HCT116 (cell line): ENCODE data around the gene STRBP.

Experiments used
- EZH2phosphoT487 ChIP-seq: fragments of 200-600 bp; IDR thresholded peaks from 2 replicates; pipeline ENCODE4 v1.6.1; 2018; ENCODE audit warnings: antibody characterized with exemption, borderline replicate concordance
- JUND ChIP-seq: IDR thresholded peaks from 2 replicates; pipeline ENCODE4 v1.6.1; 2012
- POLR2A ChIP-seq: IDR thresholded peaks from 2 replicates; pipeline ENCODE4 v1.7.0; 2011; ENCODE audit warnings: borderline replicate concordance; ENCODE audit not compliant: insufficient read depth, insufficient read length; ENCODE audit errors: extremely low read depth
- RAD21 ChIP-seq: IDR thresholded peaks from 2 replicates; pipeline ENCODE4 v1.6.1; 2012; ENCODE audit warnings: low read depth, mild to moderate bottlenecking
- SIN3A ChIP-seq: IDR thresholded peaks from 2 replicates; pipeline ENCODE4 v1.6.1; 2012; ENCODE audit warnings: low read depth
- ZNF274 ChIP-seq: fragments of 200-500 bp; sonication (Bioruptor generic); IDR thresholded peaks from 2 replicates; pipeline ENCODE4 v1.6.1; 2014; ENCODE audit warnings: mild to moderate bottlenecking, low read depth, low read length, inconsistent platforms
- TF ChIP-seq, protein P1 (sequence below): IDR thresholded peaks from 2 replicates; pipeline ENCODE4 v1.6.1; 2011; ENCODE audit warnings: mild to moderate bottlenecking, low read length, moderate library complexity; ENCODE audit not compliant: insufficient replicate concordance; ENCODE audit errors: extremely low read depth
- TF ChIP-seq, protein P2 (sequence below), 3 experiments: fragments of 200-600 bp in 1 of 3; sonication (generic) in 1 of 3; IDR thresholded peaks in 2 of 3; conservative IDR thresholded peaks in 1 of 3; 2 replicates each; pipeline ENCODE4 v1.5.1; 2012 to 2017; ENCODE audit warnings: low read depth in 2 of 3, low read length in 2 of 3, antibody characterized with exemption in 1 of 3, borderline replicate concordance in 1 of 3, control low read depth in 1 of 3, mild to moderate bottlenecking in 1 of 3, mixed read lengths in 1 of 3, mixed run types in 1 of 3, moderate library complexity in 1 of 3; ENCODE audit not compliant: insufficient read depth in 1 of 3
- TF ChIP-seq, protein P3 (sequence below): IDR thresholded peaks from 2 replicates; pipeline ENCODE4 v1.6.1; 2012; ENCODE audit warnings: low read depth

DNA sequence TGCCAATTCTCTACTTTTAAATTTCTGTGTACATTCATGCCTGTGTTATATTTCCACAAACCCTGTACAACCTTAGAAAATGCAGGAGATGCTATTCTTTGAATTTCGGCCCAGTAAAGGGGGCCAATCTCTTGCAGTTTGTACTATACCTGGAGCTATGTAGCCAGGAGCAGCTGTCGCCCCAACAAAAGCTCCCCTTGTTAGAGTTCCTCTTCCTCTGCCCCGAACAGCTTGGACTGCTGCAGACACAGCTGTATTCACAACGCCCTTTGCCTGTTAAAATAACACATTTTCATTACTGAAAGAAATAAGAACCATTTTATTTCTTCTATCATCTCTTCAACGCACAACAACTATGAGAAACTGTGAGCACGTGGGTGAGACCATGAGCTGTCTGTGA lies 135.7 kb downstream of the STRBP start:
- TF ChIP-seq POLR2A (no peak), SIN3A (no peak), JUND (no peak), ZNF274 (no peak), RAD21 (no peak), EZH2phosphoT487 (no peak)
- TF ChIP-seq, protein P1, sequence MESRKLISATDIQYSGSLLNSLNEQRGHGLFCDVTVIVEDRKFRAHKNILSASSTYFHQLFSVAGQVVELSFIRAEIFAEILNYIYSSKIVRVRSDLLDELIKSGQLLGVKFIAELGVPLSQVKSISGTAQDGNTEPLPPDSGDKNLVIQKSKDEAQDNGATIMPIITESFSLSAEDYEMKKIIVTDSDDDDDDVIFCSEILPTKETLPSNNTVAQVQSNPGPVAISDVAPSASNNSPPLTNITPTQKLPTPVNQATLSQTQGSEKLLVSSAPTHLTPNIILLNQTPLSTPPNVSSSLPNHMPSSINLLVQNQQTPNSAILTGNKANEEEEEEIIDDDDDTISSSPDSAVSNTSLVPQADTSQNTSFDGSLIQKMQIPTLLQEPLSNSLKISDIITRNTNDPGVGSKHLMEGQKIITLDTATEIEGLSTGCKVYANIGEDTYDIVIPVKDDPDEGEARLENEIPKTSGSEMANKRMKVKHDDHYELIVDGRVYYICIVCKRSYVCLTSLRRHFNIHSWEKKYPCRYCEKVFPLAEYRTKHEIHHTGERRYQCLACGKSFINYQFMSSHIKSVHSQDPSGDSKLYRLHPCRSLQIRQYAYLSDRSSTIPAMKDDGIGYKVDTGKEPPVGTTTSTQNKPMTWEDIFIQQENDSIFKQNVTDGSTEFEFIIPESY = no peak
- TF ChIP-seq, protein P2, sequence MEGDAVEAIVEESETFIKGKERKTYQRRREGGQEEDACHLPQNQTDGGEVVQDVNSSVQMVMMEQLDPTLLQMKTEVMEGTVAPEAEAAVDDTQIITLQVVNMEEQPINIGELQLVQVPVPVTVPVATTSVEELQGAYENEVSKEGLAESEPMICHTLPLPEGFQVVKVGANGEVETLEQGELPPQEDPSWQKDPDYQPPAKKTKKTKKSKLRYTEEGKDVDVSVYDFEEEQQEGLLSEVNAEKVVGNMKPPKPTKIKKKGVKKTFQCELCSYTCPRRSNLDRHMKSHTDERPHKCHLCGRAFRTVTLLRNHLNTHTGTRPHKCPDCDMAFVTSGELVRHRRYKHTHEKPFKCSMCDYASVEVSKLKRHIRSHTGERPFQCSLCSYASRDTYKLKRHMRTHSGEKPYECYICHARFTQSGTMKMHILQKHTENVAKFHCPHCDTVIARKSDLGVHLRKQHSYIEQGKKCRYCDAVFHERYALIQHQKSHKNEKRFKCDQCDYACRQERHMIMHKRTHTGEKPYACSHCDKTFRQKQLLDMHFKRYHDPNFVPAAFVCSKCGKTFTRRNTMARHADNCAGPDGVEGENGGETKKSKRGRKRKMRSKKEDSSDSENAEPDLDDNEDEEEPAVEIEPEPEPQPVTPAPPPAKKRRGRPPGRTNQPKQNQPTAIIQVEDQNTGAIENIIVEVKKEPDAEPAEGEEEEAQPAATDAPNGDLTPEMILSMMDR (IDR thresholded peaks at IDR 0.05 in 2 of 3, conservative IDR thresholded peaks at IDR 0.05 in 1 of 3; ENCODE audit: borderline replicate concordance in 1 of 3, insufficient read depth in 1 of 3, low read depth in 2 of 3, low read length in 2 of 3) = no peak
- TF ChIP-seq, protein P3, sequence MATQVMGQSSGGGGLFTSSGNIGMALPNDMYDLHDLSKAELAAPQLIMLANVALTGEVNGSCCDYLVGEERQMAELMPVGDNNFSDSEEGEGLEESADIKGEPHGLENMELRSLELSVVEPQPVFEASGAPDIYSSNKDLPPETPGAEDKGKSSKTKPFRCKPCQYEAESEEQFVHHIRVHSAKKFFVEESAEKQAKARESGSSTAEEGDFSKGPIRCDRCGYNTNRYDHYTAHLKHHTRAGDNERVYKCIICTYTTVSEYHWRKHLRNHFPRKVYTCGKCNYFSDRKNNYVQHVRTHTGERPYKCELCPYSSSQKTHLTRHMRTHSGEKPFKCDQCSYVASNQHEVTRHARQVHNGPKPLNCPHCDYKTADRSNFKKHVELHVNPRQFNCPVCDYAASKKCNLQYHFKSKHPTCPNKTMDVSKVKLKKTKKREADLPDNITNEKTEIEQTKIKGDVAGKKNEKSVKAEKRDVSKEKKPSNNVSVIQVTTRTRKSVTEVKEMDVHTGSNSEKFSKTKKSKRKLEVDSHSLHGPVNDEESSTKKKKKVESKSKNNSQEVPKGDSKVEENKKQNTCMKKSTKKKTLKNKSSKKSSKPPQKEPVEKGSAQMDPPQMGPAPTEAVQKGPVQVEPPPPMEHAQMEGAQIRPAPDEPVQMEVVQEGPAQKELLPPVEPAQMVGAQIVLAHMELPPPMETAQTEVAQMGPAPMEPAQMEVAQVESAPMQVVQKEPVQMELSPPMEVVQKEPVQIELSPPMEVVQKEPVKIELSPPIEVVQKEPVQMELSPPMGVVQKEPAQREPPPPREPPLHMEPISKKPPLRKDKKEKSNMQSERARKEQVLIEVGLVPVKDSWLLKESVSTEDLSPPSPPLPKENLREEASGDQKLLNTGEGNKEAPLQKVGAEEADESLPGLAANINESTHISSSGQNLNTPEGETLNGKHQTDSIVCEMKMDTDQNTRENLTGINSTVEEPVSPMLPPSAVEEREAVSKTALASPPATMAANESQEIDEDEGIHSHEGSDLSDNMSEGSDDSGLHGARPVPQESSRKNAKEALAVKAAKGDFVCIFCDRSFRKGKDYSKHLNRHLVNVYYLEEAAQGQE = no peak
